ENCODE results near the gene LCN15.

GRCh38 chr9:136744773-136745172 lies 19.5 kb downstream of the LCN15 start:
- TF ChIP-seq, protein P1, sequence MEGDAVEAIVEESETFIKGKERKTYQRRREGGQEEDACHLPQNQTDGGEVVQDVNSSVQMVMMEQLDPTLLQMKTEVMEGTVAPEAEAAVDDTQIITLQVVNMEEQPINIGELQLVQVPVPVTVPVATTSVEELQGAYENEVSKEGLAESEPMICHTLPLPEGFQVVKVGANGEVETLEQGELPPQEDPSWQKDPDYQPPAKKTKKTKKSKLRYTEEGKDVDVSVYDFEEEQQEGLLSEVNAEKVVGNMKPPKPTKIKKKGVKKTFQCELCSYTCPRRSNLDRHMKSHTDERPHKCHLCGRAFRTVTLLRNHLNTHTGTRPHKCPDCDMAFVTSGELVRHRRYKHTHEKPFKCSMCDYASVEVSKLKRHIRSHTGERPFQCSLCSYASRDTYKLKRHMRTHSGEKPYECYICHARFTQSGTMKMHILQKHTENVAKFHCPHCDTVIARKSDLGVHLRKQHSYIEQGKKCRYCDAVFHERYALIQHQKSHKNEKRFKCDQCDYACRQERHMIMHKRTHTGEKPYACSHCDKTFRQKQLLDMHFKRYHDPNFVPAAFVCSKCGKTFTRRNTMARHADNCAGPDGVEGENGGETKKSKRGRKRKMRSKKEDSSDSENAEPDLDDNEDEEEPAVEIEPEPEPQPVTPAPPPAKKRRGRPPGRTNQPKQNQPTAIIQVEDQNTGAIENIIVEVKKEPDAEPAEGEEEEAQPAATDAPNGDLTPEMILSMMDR (IDR thresholded peaks at IDR 0.05), result no peak
- TF ChIP-seq POLR2A (IDR thresholded peaks at IDR 0.05), result no peak

Measured in breast epithelium (tissue), 3 donors.